SK-N-SH (cell line): ENCODE results near the gene RCN1.
A peak's percentile ranks its signal among the peaks of the same experiment; 100 is the strongest.

Source experiments
- JUND ChIP-seq: IDR thresholded peaks from 2 replicates; pipeline ENCODE4 v1.4.0; 2012
- POLR2AphosphoS5 ChIP-seq: IDR thresholded peaks from 2 replicates; pipeline ENCODE4 v1.6.1; 2012; ENCODE audit warnings: low read depth, low read length
- RXRA ChIP-seq: IDR thresholded peaks from 2 replicates; pipeline ENCODE4 v1.4.0; 2012; ENCODE audit warnings: low read depth, mild to moderate bottlenecking, borderline replicate concordance
- TAF1 ChIP-seq: IDR thresholded peaks from 2 replicates; pipeline ENCODE4 v1.6.1; 2012; ENCODE audit warnings: low read depth, mild to moderate bottlenecking, low read length, moderate library complexity, borderline replicate concordance
- TCF12 ChIP-seq: IDR thresholded peaks from 2 replicates; pipeline ENCODE4 v1.4.0; 2012
- TF ChIP-seq, protein P1 (sequence below): fragments of 200-600 bp; sonication (generic); IDR thresholded peaks from 2 replicates; pipeline ENCODE4 v1.6.1; 2017; ENCODE audit warnings: antibody characterized with exemption, mild to moderate bottlenecking, moderate library complexity
- TF ChIP-seq, protein P2 (sequence below): IDR thresholded peaks from 2 replicates; pipeline ENCODE4 v1.4.0; 2012; ENCODE audit warnings: low read depth

DNA sequence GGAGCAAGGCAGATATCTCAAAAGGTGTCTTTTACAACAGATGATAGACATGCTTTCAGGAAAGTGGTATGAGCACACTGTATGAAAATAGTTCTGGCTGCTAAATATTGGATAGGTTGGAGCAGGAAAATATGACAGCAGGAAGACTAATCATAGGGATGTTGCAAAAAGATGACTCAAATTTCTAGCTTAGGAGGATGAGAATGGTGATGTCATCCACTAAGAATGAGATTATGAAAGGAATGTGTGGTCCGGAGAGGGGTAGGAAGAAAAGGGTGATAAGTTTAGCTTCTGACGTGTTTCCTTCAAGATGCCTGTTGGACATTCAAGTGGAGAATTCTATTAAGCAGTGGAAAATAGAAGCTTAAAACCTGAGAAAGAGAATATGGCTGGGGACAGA, 46.4 kb downstream of the RCN1 start:
- no peak for TF ChIP-seq POLR2AphosphoS5
- TF ChIP-seq, protein P1, sequence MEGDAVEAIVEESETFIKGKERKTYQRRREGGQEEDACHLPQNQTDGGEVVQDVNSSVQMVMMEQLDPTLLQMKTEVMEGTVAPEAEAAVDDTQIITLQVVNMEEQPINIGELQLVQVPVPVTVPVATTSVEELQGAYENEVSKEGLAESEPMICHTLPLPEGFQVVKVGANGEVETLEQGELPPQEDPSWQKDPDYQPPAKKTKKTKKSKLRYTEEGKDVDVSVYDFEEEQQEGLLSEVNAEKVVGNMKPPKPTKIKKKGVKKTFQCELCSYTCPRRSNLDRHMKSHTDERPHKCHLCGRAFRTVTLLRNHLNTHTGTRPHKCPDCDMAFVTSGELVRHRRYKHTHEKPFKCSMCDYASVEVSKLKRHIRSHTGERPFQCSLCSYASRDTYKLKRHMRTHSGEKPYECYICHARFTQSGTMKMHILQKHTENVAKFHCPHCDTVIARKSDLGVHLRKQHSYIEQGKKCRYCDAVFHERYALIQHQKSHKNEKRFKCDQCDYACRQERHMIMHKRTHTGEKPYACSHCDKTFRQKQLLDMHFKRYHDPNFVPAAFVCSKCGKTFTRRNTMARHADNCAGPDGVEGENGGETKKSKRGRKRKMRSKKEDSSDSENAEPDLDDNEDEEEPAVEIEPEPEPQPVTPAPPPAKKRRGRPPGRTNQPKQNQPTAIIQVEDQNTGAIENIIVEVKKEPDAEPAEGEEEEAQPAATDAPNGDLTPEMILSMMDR = no peak
- TF ChIP-seq, protein P2, sequence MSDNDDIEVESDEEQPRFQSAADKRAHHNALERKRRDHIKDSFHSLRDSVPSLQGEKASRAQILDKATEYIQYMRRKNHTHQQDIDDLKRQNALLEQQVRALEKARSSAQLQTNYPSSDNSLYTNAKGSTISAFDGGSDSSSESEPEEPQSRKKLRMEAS = no peak
- TF ChIP-seq TCF12 = peak; percentile 63
- TF ChIP-seq RXRA = peak; percentile 57; the same call in 1 of the 2 replicates
- no peak for TF ChIP-seq TAF1
- TF ChIP-seq JUND = peak; percentile 84
